Measurements from ENCODE around the gene CHRNB4.

Gene CHRNB4

DNA sequence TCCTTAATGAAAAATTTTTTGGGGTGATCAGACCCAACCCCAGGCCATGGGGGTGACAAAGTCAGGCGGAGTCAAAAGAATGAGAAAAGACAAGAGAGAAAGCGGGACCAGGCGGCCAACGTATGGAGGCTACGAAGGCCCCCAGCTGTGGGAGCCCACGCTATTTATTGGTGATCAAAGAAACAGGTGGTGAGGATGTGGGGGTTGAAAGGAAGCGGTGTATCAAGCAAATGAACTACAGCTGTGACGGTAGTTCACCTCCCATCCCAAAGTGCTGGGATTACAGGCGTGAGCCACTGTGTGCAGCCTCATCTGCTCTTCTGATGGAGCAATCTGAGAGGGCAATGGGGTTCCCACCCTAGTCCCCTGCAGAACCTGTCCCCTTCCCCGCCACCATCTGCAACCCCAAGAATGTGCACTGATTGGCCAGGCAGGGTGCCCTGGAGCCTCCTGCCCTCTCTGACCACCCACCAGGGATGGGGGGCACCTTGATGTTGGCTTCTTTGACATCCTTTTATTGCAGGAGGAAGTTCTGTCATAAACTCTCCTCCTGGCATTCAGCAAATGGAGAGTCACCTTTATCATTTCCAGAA lies 19.1 kb downstream of the CHRNB4 start:
- no peak for TF ChIP-seq CTCF (IDR thresholded peaks at IDR 0.05; ENCODE audit: low read depth, low read length)
- no peak overlapping the region for H3K4me3 ChIP-seq (ENCODE audit: low read depth, low read length)
- in situ Hi-C loops (cut with HindIII; ENCODE audit: low sequenced_read_pairs): no loop called here
- no peak for DNase-seq (ENCODE audit: low read depth, low spot score)

GRCh38 chr15:78620527-78621421 lies 20.2 kb downstream of the CHRNB4 start, which contains the start of gene CHRNA3:
TSS of gene CHRNA3 (minus strand) at chr15:78620996. CDS start at chr15:78620794, 202 bp downstream.
- H3K4me3 ChIP-seq (ENCODE audit: low read depth, low read length): no peak within 1 kb of the TSS
- no peak for DNase-seq (ENCODE audit: low read depth, low spot score)
- in situ Hi-C loops (cut with HindIII; ENCODE audit: low sequenced_read_pairs): no loop called here
- no peak for TF ChIP-seq CTCF (IDR thresholded peaks at IDR 0.05; ENCODE audit: low read depth, low read length)

- no peak overlapping the region for H3K4me3 ChIP-seq (ENCODE audit: low read depth, low read length)
- peak; percentile 29 for TF ChIP-seq CTCF (IDR thresholded peaks at IDR 0.05; ENCODE audit: low read depth, low read length)
Measured at GRCh38 chr15:78620021-78620526, 20.9 kb downstream of the CHRNB4 start.

GRCh38 chr15:78619022-78619950 lies 21.7 kb downstream of the CHRNB4 start:
- in situ Hi-C loops (cut with HindIII; ENCODE audit: low sequenced_read_pairs): no loop called here
- no peak for DNase-seq (ENCODE audit: low read depth, low spot score)
- H3K4me3 ChIP-seq (ENCODE audit: low read depth, low read length): no peak overlapping the region
- TF ChIP-seq CTCF (IDR thresholded peaks at IDR 0.05; ENCODE audit: low read depth, low read length): no peak

More at GRCh38 chr15:78620021-78620526, 20.9 kb downstream of the CHRNB4 start:
- in situ Hi-C loops (cut with HindIII; ENCODE audit: low sequenced_read_pairs): no loop called here
- no peak for DNase-seq (ENCODE audit: low read depth, low spot score)

DNA sequence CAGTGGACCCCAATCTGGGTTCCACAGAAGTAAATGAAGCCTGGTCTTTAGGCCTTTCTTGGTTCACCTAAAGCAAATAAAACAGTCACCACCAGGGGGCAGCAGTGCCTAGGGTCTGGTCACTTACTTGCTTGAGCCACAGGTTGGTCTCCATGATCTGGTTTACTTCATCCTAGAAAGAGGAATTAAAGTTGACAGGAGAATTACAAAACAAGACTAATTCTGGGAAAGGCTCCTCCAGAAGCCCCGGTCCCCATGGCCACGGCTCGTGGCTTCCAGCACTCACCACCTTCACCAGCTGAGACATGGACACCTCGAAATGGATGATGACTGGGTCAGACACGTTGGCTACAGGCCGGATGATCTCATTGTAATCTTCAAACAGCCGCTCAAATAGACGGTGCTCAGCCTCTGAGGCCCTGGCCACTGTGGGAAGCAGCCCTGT lies 22.5 kb downstream of the CHRNB4 start:
- TF ChIP-seq CTCF (IDR thresholded peaks at IDR 0.05; ENCODE audit: low read depth, low read length): peak; percentile 75
- in situ Hi-C loops (cut with HindIII; ENCODE audit: low sequenced_read_pairs): no loop called here
- peak; percentile 80 for DNase-seq (ENCODE audit: low read depth, low spot score)
- H3K4me3 ChIP-seq (ENCODE audit: low read depth, low read length): no peak overlapping the region

- TF ChIP-seq CTCF (IDR thresholded peaks at IDR 0.05; ENCODE audit: low read depth, low read length): no peak
- in situ Hi-C loops (cut with HindIII; ENCODE audit: low sequenced_read_pairs): no loop called here
- no peak for DNase-seq (ENCODE audit: low read depth, low spot score)
- H3K4me3 ChIP-seq (ENCODE audit: low read depth, low read length): no peak overlapping the region
Measured at GRCh38 chr15:78618064-78618463, 22.9 kb downstream of the CHRNB4 start.
